Prostate gland (tissue), 2 donors: Measurements from ENCODE around the gene ARHGEF19. TPM values are rescaled to one million over a fixed set of nuclear protein-coding genes. Genes with fewer than 3 reads are reported as not detected.
"Not testable (repeated sequence)": the region's sequence is repeated elsewhere in the genome, so short reads cannot be mapped to it uniquely, and the experiment has no call there.

Source experiments
- DNase-seq: peaks from one replicate; pipeline ENCODE4 v3.0.0-alpha.2; 2019; ENCODE audit warnings: low spot score
- H3K27ac ChIP-seq, 2 donors: fragments of 200-600 bp; sonication (generic); 2 replicates each; pipeline ENCODE4 v1.5.1; 2017 to 2019
- H3K27me3 ChIP-seq: fragments of 200-600 bp; sonication (generic); replicated peaks from 2 replicates; pipeline ENCODE4 v1.5.1; 2019; ENCODE audit not compliant: insufficient read depth
- H3K36me3 ChIP-seq, 2 donors: fragments of 200-600 bp; sonication (generic); 1 replicate in 1 of 2; 2 replicates in 1 of 2; pipeline versions ENCODE4 v1.5.1 to v1.8.1; 2017 to 2019
- H3K4me1 ChIP-seq: fragments of 200-600 bp; sonication (generic); replicated peaks from 2 replicates; pipeline ENCODE4 v1.5.1; 2019
- H3K4me3 ChIP-seq, 2 donors: fragments of 200-600 bp; sonication (generic); 2 replicates each; pipeline ENCODE4 v1.5.1; 2017 to 2019
- H3K9me3 ChIP-seq: fragments of 200-600 bp; sonication (generic); 2 replicates; pipeline ENCODE4 v1.5.1; 2017
- POLR2A ChIP-seq: fragments of 450-650 bp; IDR thresholded peaks from one replicate; pipeline ENCODE4 v1.6.1; 2016; ENCODE audit warnings: antibody characterized with exemption, mild to moderate bottlenecking
- POLR2AphosphoS5 ChIP-seq: sonication (generic); formaldehyde crosslinking; IDR thresholded peaks from one replicate; pipeline ENCODE4 v1.6.1; 2017; ENCODE audit warnings: antibody characterized with exemption
- WGBS: methylation state at CpG from one replicate; pipeline ENCODE4 v1.1.5; 2018; 5-methylcytosine and 5-hydroxymethylcytosine counted together
- intact Hi-C: fragments of 100-400 bp; cut with DNase I; formaldehyde crosslinking; loops from one replicate; pipeline ENCODE4 v1.14.2; 2022
- total RNA-seq, 2 donors: library from RNA; depleted of rRNA; stranded (reverse); fragments of >200 nt; gene quantifications; one replicate each; pipeline ENCODE4 v1.1.0, GENCODE V29; 2016
- TF ChIP-seq, protein P1 (sequence below), 4 experiments: fragments of 200-600 bp in 2 of 4; fragments of 450-650 bp in 2 of 4; sonication (generic) in 2 of 4; IDR thresholded peaks; 1 replicate in 3 of 4; 2 replicates in 1 of 4; pipeline ENCODE4 v1.5.1; 2016 to 2019; ENCODE audit warnings: antibody characterized with exemption in 4 of 4, mild to moderate bottlenecking in 2 of 4, moderate library complexity in 2 of 4

ARHGEF19 gene
- total RNA-seq, 2 donors from 2014 or later, result 13.1 to 18.8 TPM

DNA sequence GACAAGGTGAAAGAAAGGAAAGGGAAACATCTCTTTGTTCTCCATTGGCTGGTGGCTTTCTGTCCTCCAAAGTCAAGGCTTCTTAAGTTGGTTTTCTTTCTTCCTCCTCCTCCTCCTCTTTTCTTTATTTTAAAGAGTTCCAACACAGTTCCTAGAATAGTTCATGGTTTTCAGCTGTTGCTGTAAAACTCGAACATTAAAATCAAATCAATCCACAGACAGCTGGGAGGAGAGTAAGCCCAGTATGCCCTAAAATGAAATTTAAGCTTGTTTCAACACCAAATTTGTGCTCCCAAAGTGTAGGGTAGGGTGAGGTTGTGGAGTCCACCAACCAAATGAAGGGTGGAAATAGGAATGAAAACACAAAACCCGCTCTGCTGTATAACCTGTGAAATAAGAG is 35.0 kb upstream of the ARHGEF19 start:
- Histone ChIP-seq H3K4me1 (peaks cover 13% of the 10 kb centered on the region), H3K4me3 (no peak overlapping the region), H3K9me3 (no peaks in the 10 kb centered on the region), H3K36me3 (peaks cover 0 to 5% of the 10 kb centered on the region in 2 donors), H3K27me3 (no peaks in the 10 kb centered on the region), H3K27ac (peak overlapping the region; percentile 83)
- intact Hi-C loops, result loop anchor here (5.0 kb wide), 1 partner anchor 105 kb away; the partner anchor contains the start of gene FBXO42
- DNase-seq, result no peak
- 51% methylated on average over 2 of the region's 2 CpGs for WGBS
- TF ChIP-seq POLR2A (no peak), POLR2AphosphoS5 (no peak)
- TF ChIP-seq, protein P1, sequence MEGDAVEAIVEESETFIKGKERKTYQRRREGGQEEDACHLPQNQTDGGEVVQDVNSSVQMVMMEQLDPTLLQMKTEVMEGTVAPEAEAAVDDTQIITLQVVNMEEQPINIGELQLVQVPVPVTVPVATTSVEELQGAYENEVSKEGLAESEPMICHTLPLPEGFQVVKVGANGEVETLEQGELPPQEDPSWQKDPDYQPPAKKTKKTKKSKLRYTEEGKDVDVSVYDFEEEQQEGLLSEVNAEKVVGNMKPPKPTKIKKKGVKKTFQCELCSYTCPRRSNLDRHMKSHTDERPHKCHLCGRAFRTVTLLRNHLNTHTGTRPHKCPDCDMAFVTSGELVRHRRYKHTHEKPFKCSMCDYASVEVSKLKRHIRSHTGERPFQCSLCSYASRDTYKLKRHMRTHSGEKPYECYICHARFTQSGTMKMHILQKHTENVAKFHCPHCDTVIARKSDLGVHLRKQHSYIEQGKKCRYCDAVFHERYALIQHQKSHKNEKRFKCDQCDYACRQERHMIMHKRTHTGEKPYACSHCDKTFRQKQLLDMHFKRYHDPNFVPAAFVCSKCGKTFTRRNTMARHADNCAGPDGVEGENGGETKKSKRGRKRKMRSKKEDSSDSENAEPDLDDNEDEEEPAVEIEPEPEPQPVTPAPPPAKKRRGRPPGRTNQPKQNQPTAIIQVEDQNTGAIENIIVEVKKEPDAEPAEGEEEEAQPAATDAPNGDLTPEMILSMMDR (IDR thresholded peaks at IDR 0.05), result no peak

DNA sequence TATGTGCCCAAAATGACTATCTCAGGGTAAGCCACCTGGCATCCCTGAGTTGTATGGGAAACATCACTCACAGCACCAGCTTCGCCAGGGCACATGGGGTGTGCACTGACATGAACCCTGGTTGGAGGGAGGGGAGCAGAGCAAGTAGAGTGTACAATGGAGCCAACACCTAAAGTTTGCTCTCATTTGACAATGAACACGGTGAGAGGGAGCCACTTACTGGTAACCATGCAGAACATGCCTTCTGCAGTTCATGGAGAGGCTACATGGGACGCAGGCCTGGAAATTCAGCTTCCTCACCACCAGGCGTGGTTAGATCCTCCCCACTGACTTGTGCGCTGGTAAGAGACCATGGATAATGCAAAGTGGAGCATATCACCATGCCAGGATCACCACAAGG is 34.5 kb upstream of the ARHGEF19 start:
- intact Hi-C loops, result loop anchor here (5.0 kb wide), 1 partner anchor 105 kb away; the partner anchor contains the start of gene FBXO42
- DNase-seq, result no peak
- H3K9me3 ChIP-seq, result no peaks in the 10 kb centered on the region
- H3K27me3 ChIP-seq, result no peaks in the 10 kb centered on the region
- peak overlapping the region; percentile 83 for H3K27ac ChIP-seq
- no peak for TF ChIP-seq POLR2A
- TF ChIP-seq POLR2AphosphoS5, result no peak
- TF ChIP-seq, protein P1 (IDR thresholded peaks at IDR 0.05), result no peak
- H3K36me3 ChIP-seq, result peaks cover 0 to 5% of the 10 kb centered on the region in 2 donors
- no peak overlapping the region for H3K4me3 ChIP-seq
- 74% methylated on average over 5 of the region's 5 CpGs for WGBS
- H3K4me1 ChIP-seq, result peaks cover 13% of the 10 kb centered on the region

DNA sequence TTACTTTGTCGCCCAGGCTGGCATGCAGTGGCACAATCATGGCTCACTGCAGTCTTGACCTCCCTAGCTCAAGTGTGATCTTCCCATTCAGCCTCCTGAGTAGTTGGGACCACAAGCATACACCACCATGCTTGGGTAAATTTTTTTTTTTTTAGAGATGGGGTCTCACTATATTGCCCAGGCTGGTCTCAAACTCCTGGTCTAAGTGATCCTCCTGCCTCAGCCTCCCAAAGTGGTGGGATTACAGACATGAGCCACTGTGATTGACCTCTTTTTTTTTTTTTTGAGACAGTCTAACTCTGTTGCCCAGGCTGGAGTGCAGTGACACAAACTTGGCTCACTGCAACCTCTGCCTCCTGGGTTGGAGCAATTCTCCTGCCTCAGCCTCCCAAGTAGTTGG is 33.8 kb upstream of the ARHGEF19 start:
- WGBS, result 95% methylated on average over 1 of the region's 1 CpG
- H3K27me3 ChIP-seq, H3K27ac ChIP-seq, H3K36me3 ChIP-seq, DNase-seq, H3K9me3 ChIP-seq, H3K4me3 ChIP-seq: not testable (repeated sequence)
- peaks cover 13% of the 10 kb centered on the region for H3K4me1 ChIP-seq
- intact Hi-C loops, result loop anchor here (5.0 kb wide), 1 partner anchor 106 kb away; the partner anchor contains the start of gene FBXO42

DNA sequence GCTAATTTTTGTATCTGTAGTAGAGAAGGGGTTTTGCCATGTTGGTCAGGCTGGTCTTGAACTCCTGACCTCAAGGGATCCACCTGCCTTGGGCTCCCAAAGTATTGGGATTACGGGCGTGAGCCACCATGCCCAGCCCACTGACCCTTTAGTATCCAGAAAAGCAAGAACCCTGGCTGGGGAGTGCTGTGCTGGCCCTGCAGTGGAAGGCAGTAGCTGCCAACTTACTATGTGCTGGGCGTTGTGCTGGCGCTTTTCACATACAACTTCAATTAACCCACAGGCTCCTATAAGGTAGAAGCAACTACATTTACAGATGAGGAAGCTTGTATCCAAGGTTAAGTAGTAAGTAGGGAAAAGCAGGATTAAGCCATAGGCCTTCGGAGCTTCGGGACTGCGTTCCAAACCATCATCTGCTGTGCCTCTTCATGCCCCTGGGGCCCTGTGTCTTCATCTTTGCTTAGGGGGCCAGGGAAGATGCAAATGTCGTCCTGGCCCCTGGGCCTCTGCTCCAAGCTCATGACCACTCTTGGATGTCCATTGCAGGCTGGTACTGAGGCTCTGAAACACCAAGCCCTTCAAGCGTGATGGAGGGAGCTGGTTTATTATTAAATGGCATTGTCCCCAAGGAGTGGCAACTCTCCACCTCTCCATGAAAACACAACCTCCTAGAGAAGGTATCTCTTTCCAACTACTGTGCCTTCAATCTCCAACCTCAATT is 33.2 kb upstream of the ARHGEF19 start:
- no peak overlapping the region for H3K27ac ChIP-seq
- no peak for DNase-seq
- H3K4me3 ChIP-seq, result no peak overlapping the region
- no peaks in the 10 kb centered on the region for H3K27me3 ChIP-seq
- no peaks in the 10 kb centered on the region for H3K36me3 ChIP-seq
- no peak for TF ChIP-seq POLR2AphosphoS5
- no peak for TF ChIP-seq POLR2A
- TF ChIP-seq, protein P1 (IDR thresholded peaks at IDR 0.05), result no peak
- H3K4me1 ChIP-seq, result peaks cover 13% of the 10 kb centered on the region
- intact Hi-C loops, result loop anchor here (5.0 kb wide), 1 partner anchor 107 kb away; the partner anchor contains the start of gene FBXO42
- no peaks in the 10 kb centered on the region for H3K9me3 ChIP-seq
- 91% methylated on average over 9 of the region's 9 CpGs for WGBS

DNA sequence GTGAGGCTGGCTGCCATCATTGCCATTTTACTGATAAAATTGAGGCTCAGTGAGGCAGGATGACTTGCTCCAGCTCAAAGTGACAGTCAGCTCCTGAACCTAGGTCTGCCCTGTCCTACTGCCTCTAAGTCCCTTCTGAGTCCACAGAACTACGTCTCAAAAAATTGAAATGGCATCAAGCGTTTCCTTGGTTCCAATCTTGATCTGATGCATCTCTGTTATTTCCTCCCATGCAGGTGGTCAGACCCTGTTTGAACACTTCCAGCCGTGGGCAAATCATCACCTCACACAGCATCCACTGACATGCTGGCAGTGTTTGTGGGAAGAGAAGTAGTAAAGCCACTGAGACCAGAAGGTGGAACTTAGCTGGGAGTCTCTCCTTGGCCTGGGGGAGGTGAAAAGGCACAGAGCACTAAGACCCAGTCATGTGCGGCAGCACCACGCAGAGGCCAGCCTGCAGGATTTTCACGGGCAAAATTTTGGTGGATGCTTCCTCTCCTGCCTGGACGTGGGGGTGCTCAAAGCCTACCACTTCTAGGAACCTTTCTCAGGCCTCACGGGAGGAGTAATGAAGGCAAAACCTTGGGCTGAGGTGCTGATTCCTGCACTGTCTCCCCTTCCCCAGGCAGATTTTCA is 32.3 kb upstream of the ARHGEF19 start:
- H3K9me3 ChIP-seq, result no peaks in the 10 kb centered on the region
- intact Hi-C loops, result loop anchor here (5.0 kb wide), 4 partner anchors 37 to 167 kb away; partner anchors contain the start of gene FBXO42
- H3K36me3 ChIP-seq, result no peaks in the 10 kb centered on the region
- no peak for DNase-seq
- no peak for TF ChIP-seq POLR2AphosphoS5
- TF ChIP-seq, protein P1 (IDR thresholded peaks at IDR 0.05), result no peak
- no peak for TF ChIP-seq POLR2A
- H3K27ac ChIP-seq, result peak overlapping the region in 1 of 2 donors; percentile 31
- H3K27me3 ChIP-seq, result no peaks in the 10 kb centered on the region
- WGBS, result 76% methylated on average over 8 of the region's 8 CpGs
- H3K4me3 ChIP-seq, result no peak overlapping the region
- H3K4me1 ChIP-seq, result peaks cover 13% of the 10 kb centered on the region
